B cell (primary cell): Measurements from ENCODE around the gene CCDC88B. TPM values are rescaled to one million over a fixed set of nuclear protein-coding genes. Genes with fewer than 3 reads are reported as not detected.

Source experiments
- ATAC-seq: fragments of 200-7000 bp; cut with Tn5 transposase; one replicate; pipeline ENCODE4 v1.10.0; 2021; ENCODE audit warnings: low read depth, mild to moderate bottlenecking, moderate number of reproducible peaks, moderate library complexity
- CTCF ChIA-PET: fragments of 350-600 bp; sonication (Branson Sonifier 250); formaldehyde crosslinking; loops from one replicate; lab custom pipeline; 2021; ENCODE audit warnings: antibody characterized with exemption, inconsistent platforms; lab: Charles Lee
- POLR2A ChIA-PET: fragments of 350-600 bp; sonication (Branson Sonifier 250); formaldehyde crosslinking; loops from one replicate; lab custom pipeline; 2021; ENCODE audit warnings: antibody characterized with exemption; lab: Charles Lee
- DNase-seq: peaks from one replicate; pipeline ENCODE4 v3.0.0; 2013
- H2AFZ ChIP-seq: 2 replicates; pipeline ENCODE4 v1.6.1; 2012; ENCODE audit warnings: mild to moderate bottlenecking, low read depth, low read length; ENCODE audit not compliant: insufficient read depth, poor library complexity, severe bottlenecking
- H3K27ac ChIP-seq, 2 donors: 1 replicate in 1 of 2; 2 replicates in 1 of 2; pipeline ENCODE4 v1.5.1; 2012 to 2013; ENCODE audit warnings: low read length in 2 of 2, mild to moderate bottlenecking in 2 of 2, moderate library complexity in 1 of 2
- H3K27me3 ChIP-seq, 4 experiments: fragments of 200-600 bp in 1 of 4; sonication (generic) in 1 of 4; replicated peaks in 1 of 4; 1 replicate in 2 of 4; 2 replicates in 2 of 4; pipeline versions ENCODE4 v1.6.1 to v1.7.0; 2013 to 2016; ENCODE audit warnings: low read length in 3 of 4, mild to moderate bottlenecking in 2 of 4, mixed read lengths in 1 of 4, moderate library complexity in 1 of 4; ENCODE audit not compliant: insufficient read depth in 4 of 4, control insufficient read depth in 3 of 4; ENCODE audit errors: control extremely low read depth in 1 of 4
- H3K36me3 ChIP-seq, 2 experiments: replicated peaks in 1 of 2; 1 replicate in 1 of 2; 2 replicates in 1 of 2; pipeline versions ENCODE4 v1.6.1 to v1.7.1; 2013; ENCODE audit warnings: low read length in 1 of 2; ENCODE audit not compliant: insufficient read depth in 2 of 2, control insufficient read depth in 1 of 2; ENCODE audit errors: control extremely low read depth in 1 of 2, extremely low read depth in 1 of 2
- H3K4me1 ChIP-seq, 2 donors: fragments of 200-600 bp in 1 of 2; sonication (generic) in 1 of 2; 1 replicate in 1 of 2; 2 replicates in 1 of 2; pipeline versions ENCODE4 v1.5.1 to v1.6.1; 2013 to 2017; ENCODE audit warnings: low read length in 2 of 2; ENCODE audit not compliant: control insufficient read depth in 2 of 2, insufficient read depth in 2 of 2
- H3K4me2 ChIP-seq: replicated peaks from 2 replicates; pipeline ENCODE3; 2012; ENCODE audit warnings: mild to moderate bottlenecking, low read depth, low read length; ENCODE audit not compliant: poor library complexity, severe bottlenecking
- H3K4me3 ChIP-seq, 5 experiments: fragments of 200-600 bp in 1 of 5; sonication (generic) in 1 of 5; 1 replicate in 3 of 5; 2 replicates in 2 of 5; pipeline versions ENCODE4 v1.5.1 to v1.7.0; 2011 to 2016; ENCODE audit warnings: low read length in 4 of 5, mild to moderate bottlenecking in 4 of 5, low read depth in 2 of 5, control low read depth in 1 of 5, moderate library complexity in 1 of 5; ENCODE audit not compliant: insufficient read depth in 1 of 5; ENCODE audit errors: control extremely low read depth in 1 of 5, extremely low read depth in 1 of 5
- H3K79me2 ChIP-seq: fragments of 200-600 bp; sonication (generic); one replicate; pipeline ENCODE4 v1.6.0; 2016; ENCODE audit warnings: low read length; ENCODE audit not compliant: control insufficient read depth, insufficient read depth
- H3K9ac ChIP-seq: fragments of 200-600 bp; sonication (generic); 2 replicates; pipeline ENCODE4 v1.6.1; 2017; ENCODE audit warnings: mild to moderate bottlenecking, low read length, moderate library complexity
- H3K9me3 ChIP-seq, 3 donors: one replicate each; pipeline versions ENCODE4 v1.6.1 to v1.7.1; 2013; ENCODE audit warnings: low read length in 2 of 3; ENCODE audit not compliant: control insufficient read depth in 2 of 3, insufficient read depth in 1 of 3; ENCODE audit errors: control extremely low read depth in 1 of 3
- H4K20me1 ChIP-seq: 2 replicates; pipeline ENCODE4 v1.6.0; 2012; ENCODE audit warnings: mild to moderate bottlenecking, low read length; ENCODE audit not compliant: insufficient read depth, control insufficient read depth, poor library complexity, severe bottlenecking
- H3K27ac Mint-ChIP-seq: one replicate; pipeline ENCODE4 v1.8.0; 2021; ENCODE audit warnings: mixed read lengths
- H3K27me3 Mint-ChIP-seq: one replicate; pipeline ENCODE4 v1.8.0; 2021; ENCODE audit warnings: mixed read lengths
- H3K4me1 Mint-ChIP-seq: one replicate; pipeline ENCODE4 v1.8.0; 2021; ENCODE audit warnings: mixed read lengths
- H3K4me3 Mint-ChIP-seq: one replicate; pipeline ENCODE4 v1.8.0; 2021; ENCODE audit warnings: mixed read lengths
- H3K9me3 Mint-ChIP-seq: one replicate; pipeline ENCODE4 v1.8.0; 2022; ENCODE audit warnings: mixed read lengths; ENCODE audit not compliant: insufficient read depth
- CTCF ChIP-seq: fragments of 200-600 bp; IDR thresholded peaks from one replicate; pipeline ENCODE4 v1.8.0; 2022; ENCODE audit warnings: antibody characterized with exemption, mild to moderate bottlenecking
- EZH2 ChIP-seq: IDR thresholded peaks from 2 replicates; pipeline ENCODE4 v1.6.1; 2012; ENCODE audit warnings: borderline replicate concordance, low read depth, mild to moderate bottlenecking, moderate library complexity, low read length; ENCODE audit not compliant: insufficient read depth, poor library complexity, severe bottlenecking
- WGBS: methylation state at CpG from one replicate; pipeline ENCODE4 v1.1.5; 2013; ENCODE audit warnings: missing lambda C conversion rate; ENCODE audit not compliant: insufficient coverage; 5-methylcytosine and 5-hydroxymethylcytosine counted together
- intact Hi-C: fragments of 100-400 bp; cut with micrococcal nuclease; formaldehyde crosslinking; loops from one replicate; pipeline ENCODE4 v1.10.0; 2022
- polyA plus RNA-seq: library from polyadenylated mRNA; depleted of rRNA; stranded (reverse); fragments of >200 nt; gene quantifications from 2 replicates; pipeline ENCODE4 v1.2.3, GENCODE V29; 2012
- total RNA-seq, 2 donors: library from RNA; stranded (reverse); fragments of 120-200 nt in 1 of 2; gene quantifications; 1 replicate in 1 of 2; 2 replicates in 1 of 2; pipeline versions ENCODE4 v1.2.3 to v1.2.4, GENCODE V29; 2013 to 2022

CCDC88B gene
- total and polyA plus RNA-seq, 2 donors (not counting 1 experiment from before 2014, with no cell fraction given) = 172 to 208 TPM

DNA sequence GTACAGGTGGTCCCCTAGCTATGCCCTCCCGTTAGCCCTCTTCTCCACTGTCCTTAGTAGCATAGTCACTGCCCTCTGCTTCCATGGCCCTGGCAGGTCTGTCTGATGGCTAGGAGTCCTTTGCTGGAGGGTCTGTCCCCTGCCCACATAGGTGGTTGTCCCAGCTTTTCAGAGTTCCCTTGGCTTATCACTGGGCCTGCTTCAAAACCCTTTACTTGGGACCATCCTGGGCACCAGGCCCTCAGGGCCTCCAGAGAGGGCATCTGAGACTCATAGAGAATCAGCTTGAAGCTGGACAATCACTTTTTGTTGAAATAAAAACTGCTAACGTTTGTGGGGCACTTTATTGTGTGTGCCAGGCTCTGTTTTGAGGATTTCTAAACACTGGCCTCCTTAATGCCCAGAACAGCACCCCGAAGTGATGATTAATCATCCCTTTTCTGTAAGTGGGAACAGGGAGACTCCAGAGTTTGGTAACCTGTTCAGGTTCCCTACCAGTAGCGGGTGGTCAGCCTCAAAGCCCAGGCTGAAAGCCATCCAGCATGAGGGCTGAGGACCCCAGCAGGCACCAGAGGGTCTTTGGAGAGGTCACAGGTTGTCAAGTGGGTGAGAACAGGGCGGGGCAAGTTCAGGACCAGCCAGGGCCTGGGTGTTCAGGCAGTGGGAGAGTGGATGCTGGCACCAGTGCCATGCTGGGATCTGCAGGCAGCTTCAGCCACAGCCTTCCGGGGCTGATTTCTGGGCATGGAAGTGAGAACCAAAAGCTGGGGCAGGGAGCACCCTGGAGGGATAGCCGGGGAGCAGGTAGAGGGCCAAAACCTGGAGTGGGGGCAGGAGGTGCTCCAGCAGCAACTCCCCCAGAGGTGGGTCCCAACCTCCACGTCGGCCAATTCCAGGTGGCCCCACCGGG is 49.4 kb upstream of the CCDC88B start:
- peaks cover 16 to 30% of the 10 kb centered on the region in 2 donors for H3K4me1 ChIP-seq
- peaks cover 32% of the 10 kb centered on the region for H4K20me1 ChIP-seq
- no peak overlapping the region for H3K4me3 ChIP-seq
- DNase-seq (peak; percentile 32), ATAC-seq (no peak)
- intact Hi-C loops = no loop called here
- H2AFZ ChIP-seq = no peak overlapping the region
- peak overlapping the region; percentile 89 for H3K4me2 ChIP-seq
- peak overlapping the region; percentile 82 for H3K4me3 Mint-ChIP-seq
- no peak overlapping the region for H3K27ac ChIP-seq
- H3K79me2 ChIP-seq = peaks cover 12% of the 10 kb centered on the region
- H3K27me3 Mint-ChIP-seq = peaks cover 28% of the 10 kb centered on the region
- TF ChIP-seq EZH2 (peak; percentile 48), CTCF (no peak)
- H3K9me3 Mint-ChIP-seq = no peaks in the 10 kb centered on the region
- no peaks in the 10 kb centered on the region for H3K36me3 ChIP-seq
- H3K27ac Mint-ChIP-seq = no peak overlapping the region
- no peak overlapping the region for H3K9ac ChIP-seq
- H3K27me3 ChIP-seq = peaks cover 0 to 45% (median 30%) of the 10 kb centered on the region in 4 experiments
- H3K9me3 ChIP-seq = peaks cover 0 to 11% (median 0%) of the 10 kb centered on the region in 3 donors
- WGBS = 70% methylated on average over 9 of the region's 10 CpGs
- H3K4me1 Mint-ChIP-seq = peaks cover 17% of the 10 kb centered on the region
- CTCF ChIA-PET = interaction anchor here (1.3 to 6.8 kb wide), 4 partner anchors 12 to 86 kb away, joined by 3 to 47 read pairs (median 6); partner anchors contain the start of gene CATSPERZ
- POLR2A ChIA-PET = no interaction called here
